ENCODE results near the gene PSME1.

The PSME1 gene

DNA sequence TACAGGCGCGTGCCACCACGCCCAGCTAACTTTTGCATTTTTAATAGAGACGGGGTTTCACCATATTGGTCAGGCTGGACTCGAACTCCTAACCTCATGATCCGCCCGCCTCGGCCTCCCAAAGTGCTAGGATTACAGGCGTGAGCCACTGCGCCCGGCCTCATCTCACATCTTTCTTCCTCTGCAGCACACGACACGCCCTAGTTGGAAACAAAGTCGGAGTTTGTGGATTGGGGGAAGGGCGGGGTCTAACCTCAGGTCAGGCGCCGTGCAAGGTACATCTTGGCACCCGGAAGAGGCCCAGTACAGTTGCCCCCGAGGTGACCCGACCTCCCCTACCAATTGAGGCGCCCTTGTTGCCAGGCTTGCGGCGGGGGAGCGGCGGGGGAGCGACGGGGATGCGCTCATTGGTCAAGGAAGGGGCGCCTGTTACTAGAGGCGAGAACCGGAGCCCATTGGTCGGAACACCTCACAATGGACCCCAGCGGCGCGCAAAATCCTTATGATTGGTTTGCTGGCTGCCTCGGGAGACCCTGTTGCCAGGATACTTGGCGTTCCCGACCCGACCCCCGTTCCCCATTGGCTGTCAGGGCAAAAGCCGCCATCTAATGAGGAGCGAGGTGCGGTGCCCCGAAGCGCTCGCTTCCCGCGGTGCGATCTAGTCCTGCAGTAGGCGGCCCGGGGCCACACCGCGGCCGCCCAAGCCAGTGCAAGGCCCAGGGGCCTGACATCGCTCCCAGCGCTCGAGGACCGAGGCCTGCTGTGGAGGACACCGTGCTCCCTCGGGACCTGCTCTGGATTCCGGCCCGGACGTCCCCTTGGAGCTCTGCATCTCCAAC lies 35.6 kb downstream of the PSME1 start, which contains the start of gene REC8:
Gene REC8, plus strand, starts transcription at position 659 of the 839 bp plus-strand sequence. CDS start 473 bp downstream, outside the sequence.
- DNase-seq (ENCODE audit: low read depth in 3 of 3, low spot score in 1 of 3), result peak; percentile 29 to 41 (median 31)

DNA sequence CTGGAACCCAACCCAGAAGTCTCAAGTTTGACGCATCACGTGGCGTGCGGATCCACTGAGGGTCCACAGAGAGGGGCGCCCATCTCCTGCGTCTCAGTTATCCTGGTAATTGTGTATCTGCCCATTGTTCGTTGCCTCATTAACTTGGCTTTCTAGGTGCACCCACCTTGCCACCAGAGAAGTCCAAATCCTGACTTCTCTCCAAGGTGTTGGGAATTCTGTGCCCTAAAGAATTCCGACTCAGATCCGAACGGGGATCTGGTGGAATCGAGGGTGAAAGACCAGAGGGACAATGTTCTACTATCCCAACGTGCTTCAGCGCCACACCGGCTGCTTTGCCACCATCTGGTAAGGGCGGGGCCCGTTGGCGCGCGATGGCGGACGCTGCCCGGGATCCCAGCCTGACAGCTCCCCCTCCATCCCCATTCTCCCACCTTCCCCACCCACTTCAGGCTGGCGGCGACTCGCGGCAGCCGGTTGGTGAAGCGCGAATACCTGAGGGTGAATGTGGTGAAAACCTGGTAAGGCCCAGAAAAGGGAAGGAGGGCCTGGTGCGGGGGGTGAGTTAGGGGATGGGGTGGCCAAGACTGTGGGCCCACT lies 36.4 kb downstream of the PSME1 start:
- DNase-seq (ENCODE audit: low read depth in 3 of 3, low spot score in 1 of 3), result no peak

DNA sequence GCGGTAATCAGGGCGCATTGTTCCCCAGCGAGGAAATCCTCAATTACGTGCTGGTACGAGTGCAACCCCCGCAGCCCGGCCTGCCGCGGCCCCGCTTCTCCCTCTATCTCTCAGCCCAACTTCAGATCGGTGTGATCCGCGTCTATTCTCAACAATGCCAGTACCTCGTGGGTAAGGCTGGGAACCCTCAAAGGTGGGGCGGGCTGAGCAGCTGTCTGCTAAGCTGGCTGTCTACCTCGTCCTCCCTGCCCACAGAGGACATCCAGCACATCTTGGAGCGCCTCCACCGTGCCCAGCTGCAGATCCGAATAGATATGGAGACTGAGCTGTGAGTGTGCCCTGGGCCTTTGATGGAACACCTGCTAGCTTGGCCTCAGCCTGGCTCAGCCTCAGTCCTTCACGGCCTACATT lies 36.9 kb downstream of the PSME1 start:
- no peak for DNase-seq (ENCODE audit: low read depth in 3 of 3, low spot score in 1 of 3)

DNA sequence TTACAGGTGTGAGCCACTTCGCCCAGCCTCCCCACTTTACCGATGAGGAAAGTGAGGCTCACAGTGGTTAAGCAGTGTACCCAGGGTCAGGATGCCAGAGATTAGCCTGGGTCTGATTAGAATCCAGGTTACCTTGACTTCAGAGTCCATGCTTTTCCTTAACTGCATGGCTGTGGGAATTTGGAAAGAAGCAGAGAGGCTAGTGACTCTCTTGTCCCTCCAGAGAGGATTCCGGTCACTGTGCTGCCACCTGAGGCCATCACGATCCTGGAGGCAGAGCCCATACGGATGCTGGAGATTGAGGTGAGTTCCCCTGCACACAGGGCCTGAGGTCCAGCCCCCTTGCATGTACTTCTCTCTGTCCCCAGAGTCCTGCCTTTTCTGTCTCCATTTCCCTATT lies 40.6 kb downstream of the PSME1 start:
- no peak for DNase-seq (ENCODE audit: low read depth in 3 of 3, low spot score in 1 of 3)

DNA sequence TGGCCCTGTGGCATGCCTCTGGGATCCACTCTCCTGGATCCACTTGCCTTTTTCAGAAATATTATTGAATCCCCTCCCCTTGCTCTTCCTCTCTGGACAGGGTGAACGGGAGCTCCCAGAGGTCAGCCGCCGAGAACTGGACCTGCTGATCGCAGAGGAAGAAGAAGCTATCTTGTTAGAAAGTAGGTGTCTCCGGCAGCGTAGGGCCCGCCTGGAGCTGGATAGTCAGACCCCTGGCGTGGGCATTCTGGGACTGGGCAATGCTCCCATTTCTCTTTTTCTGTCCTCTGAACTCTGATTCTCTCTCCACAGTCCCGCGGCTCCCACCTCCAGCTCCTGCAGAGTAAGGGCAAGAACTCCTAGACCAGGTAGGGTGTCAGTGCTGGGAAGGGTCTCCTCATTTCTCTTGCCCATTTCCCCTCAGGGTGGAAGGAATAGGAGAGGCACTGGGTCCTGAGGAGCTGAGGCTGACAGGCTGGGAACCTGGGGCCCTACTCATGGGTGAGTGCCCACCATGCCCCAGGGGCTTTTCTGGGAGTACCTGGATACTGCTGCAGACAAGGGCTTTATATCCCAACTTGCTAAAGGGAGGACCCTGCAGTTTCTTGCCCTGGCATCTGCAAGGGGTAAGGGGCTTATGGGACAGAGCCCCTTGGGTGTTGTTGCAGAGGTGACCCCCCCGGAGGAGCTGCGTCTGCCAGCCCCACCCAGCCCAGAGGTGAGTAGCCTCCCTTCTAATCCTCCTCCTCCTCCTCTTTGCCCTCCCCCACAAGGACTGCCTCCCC lies 41.2 kb downstream of the PSME1 start:
- no peak for DNase-seq (ENCODE audit: low read depth in 3 of 3, low spot score in 1 of 3)

DNA sequence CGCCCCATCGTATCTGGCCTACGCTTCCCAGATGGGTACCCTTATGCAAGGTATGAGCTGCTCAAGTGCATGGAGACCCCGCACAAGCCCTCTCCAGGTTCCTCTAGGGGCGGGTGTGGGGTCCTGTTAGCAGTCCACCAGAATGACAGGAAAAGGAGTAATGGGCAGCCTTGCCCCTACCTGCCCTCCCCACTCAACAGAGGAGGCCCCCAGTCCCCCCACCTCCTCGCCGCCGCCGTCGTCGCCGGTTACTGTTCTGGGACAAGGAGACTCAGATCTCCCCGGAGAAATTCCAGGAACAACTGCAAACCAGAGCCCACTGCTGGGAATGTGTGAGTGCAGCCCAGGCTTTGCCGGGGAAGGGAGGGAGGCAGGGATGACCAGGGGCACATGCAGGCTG lies 41.9 kb downstream of the PSME1 start:
- DNase-seq (ENCODE audit: low read depth in 3 of 3, low spot score in 1 of 3), result no peak

DNA sequence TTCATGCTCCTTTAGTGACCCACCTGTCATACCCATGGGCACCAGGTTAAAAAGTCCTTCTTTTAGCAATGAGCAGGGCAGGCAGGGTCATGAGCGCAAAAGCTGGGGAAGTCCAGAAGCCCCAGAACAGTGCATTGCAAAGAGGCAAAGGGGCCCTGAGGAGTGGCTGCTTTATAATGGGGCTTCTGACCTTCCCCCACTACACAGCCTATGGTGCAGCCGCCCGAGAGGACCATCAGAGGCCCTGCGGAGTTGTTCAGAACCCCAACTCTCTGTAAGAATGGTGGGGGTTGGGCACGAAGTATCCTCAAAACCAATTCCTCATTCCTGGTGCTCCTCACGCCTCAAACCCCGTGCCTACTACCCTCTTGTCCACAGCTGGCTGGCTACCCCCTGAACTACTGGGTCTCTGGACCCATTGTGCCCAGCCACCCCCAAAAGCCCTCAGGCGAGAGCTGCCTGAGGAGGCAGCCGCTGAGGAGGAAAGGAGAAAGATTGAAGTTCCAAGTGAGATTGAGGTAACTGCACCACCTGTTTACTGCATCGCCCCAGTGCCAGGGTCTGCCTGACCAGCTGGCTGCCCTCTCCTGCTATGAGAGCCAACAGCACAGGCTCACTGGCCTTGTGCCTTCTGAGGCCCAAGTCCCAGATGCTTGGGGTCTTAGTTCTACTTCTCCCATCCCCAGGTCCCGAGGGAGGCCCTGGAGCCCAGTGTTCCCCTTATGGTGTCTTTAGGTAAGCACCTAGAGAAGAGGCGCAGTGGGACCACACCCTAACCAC lies 42.6 kb downstream of the PSME1 start:
- no peak for DNase-seq (ENCODE audit: low read depth in 3 of 3, low spot score in 1 of 3)

DNA sequence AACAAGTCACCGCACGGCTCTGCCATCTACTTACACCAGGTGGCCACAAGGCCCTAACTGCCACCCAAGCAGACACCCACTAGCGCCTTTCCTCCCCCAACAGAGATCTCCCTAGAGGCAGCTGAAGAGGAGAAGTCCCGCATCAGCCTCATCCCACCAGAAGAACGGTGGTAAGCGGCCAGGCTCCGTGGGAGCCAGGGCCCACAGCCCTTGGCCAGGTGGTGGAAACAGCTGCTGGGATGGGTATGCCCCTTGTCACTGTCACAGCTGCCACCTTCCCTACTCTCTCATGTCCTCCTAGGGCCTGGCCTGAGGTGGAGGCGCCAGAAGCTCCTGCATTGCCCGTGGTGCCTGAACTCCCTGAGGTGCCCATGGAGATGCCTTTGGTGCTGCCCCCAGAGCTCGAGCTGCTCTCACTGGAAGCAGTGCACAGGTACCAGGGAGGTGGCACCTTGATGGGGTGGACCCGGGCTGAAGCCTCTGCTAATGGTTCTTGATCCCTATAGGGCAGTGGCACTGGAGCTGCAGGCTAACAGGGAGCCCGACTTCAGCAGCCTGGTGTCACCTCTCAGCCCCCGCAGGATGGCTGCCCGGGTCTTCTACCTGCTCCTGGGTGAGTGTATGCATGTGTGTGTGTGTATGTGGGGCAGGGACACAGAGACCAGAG lies 43.4 kb downstream of the PSME1 start:
- no peak for DNase-seq (ENCODE audit: low read depth in 3 of 3, low spot score in 1 of 3)

DNA sequence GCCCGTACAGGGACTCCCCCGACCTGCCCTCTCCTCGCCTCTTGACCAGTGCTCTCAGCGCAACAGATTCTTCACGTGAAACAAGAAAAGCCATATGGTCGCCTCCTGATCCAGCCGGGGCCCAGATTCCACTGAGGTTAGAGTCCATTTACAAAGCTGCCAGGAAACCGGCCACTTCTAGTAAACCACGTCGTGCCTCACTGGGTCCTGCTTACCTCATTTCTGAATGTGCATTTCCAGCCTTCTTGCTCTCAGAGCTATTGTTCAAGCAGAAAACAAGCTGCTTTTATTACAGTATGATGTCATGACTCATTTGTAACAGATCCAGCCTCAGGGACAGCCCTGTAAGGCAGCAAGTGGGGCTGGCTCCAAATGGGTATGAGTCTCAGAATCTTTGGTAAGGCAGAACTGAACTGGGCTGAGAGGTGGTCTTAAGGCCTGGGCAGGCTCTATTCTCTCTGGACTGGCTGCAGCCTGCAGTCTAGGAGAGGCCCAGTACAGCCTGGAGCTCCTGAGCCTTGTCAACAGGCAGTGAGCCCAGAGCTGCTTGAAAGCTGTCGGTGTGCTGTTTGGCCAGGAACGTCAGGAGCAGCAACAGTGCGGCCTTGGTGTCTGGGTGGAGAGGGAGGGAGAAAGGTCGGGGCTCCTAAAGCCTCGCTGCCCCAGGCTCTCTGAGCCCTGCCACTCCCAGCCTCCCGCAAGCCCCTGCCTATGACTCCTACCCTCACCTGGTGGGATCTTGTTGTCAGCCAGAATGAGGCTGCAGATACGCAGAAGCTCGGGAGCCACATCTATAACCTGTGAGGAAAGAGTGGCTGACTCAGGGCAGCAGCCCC lies 44.2 kb downstream of the PSME1 start:
- DNase-seq (ENCODE audit: low read depth in 3 of 3, low spot score in 1 of 3), result no peak

DNA sequence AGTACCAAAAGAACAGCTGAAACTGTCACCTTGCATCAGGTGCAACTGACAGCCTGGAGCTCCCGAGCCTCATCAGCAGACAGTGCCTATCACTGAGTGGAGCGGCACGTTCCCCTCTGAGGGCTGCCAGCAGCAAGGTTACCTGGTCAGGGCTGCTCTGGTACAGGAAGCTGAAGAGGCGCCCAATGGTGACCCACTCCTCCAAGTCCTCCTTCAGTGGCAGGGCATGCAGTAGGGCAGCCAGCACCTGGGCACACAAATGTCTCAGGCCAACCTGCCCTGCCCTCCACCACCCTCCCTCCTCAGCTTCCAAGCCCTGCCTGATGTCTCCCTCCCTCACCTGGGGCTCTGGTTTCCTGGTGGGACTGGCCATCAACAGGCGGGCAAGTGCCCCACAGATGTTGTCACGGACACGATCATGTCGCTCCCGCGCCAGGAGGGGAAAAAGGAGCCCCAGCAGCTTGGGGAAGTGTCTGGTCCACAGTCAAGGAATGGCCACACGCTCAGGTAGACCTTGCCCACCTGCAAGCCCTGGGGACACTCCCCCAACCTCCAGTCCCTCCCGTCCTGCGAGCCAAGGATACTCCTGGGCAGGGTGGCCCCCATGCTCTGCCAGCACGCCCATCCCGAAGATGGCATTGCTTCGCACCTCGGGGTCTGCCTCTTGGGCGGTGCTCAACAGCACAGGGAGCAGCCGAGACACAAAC lies 45.5 kb downstream of the PSME1 start:
- no peak for DNase-seq (ENCODE audit: low read depth in 3 of 3, low spot score in 1 of 3)

DNA sequence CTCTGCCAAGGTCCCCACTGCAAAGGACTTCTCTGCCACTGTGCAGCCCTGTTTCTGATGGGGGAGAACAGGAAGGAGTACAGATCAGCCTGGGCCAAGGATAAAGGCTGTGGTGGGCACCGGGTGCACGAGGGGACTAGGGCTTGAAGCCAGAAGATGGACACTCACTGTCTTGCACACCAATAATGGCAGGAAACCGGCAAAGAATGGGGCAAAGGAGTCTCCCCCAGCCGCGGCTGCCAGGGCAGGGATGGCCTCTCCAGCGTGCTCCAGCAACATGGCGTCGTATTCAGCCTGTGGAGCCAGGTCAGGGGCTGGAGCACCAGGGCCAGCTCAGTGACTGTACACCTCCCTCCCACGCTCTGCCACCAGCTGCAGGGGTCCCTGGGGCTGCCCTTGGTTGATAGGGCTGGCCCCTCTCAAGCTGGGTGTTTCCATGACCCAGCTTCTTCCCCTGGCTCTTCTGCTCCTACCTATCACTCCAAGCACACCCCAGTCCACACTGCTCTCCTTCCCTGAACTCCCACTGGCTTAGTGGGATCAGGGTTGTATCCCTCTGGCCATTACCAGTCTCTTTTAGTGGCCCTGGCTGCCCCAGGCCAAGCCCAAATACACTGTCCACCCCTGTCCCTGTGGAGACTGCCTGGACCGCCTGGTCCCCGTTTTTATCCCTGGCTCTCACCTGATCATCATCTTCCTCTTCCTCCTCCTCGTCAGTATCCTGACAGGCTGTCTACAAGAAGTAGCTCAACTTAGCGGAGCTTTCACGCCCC lies 46.3 kb downstream of the PSME1 start:
- no peak for DNase-seq (ENCODE audit: low read depth in 3 of 3, low spot score in 1 of 3)

DNA sequence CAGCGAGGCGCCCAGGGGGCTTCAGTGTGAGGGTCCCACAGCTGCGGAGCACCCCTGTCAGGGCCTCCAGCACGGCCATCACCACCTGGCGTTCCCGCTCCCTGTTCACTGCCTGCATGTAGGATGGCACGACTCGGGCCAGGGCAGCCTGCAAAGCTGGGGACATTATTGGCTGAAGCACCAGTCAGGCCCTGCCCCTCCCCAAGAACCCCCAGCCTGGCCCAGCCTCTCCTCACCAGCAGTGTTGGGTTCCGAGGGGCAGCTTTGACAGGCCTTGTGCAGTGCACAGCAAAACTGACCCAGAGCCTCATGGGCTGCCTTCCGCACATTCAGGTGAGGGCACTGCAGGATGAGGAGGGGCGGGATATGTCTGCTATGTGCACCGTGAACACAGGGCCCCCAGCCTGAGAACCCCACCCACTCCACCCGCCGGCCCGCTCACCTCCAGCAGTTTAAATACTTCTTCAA lies 47.1 kb downstream of the PSME1 start:
- DNase-seq (ENCODE audit: low read depth in 3 of 3, low spot score in 1 of 3), result no peak

DNA sequence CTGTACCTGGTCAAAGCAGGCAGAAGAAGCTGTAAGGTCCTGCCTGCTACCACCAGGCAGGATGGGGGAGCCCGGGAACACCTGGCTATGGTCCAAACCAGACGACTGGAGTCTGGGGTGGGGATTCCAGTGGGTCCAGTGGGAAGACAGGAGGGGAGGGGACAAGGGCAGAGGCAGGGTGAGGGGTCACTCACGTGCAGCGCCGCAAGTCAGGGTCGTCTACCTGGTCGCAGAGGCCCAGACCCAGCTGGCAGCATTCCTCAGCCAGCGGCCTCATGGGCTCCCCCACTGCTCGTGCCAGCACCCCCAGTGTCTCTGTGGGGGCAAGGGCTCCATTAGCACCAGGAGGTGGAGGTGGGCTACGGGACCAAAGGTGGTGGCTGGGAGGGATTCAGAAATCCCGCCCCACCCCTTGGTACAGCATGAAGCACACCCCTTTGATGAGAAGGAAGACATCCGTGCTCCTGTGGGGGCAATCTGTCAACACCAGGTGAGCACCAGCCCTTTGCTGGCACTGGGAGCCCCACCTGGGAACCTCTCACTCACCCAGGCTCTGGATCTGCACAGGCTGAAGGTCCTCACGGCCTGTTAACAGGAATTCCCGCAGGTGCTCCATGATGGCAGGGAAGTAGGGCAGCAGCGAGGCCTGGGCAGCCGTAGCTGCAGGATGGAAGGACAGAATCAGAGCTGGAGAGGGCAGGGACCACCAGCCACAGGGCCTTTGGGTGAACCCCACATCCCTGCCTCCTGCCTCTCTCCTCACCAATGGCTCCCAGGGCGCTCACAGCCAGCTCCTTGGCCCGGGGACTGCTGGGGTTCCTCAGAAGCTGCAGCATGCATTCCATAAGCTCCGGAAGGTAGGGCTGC lies 48.3 kb downstream of the PSME1 start:
- no peak for DNase-seq (ENCODE audit: low read depth in 3 of 3, low spot score in 1 of 3)

DNA sequence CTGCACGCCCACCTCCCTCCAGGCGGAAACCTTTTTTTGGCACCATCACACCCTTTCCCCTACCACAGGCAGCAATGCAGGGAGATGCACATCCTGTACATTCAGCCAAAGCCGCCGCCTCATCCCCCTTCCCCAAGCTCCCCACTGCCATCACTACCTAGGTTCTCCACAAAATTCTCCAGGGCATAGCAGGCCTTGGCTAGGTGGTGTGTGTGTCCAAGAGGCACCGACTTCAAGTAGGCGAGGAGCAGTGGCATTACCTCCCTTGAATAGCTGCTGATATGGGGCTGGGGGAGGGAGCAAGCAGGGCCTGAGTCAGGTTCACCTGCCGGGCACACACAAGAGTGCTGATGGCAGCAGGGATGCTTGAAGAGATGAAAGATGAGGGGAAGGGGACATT lies 49.0 kb downstream of the PSME1 start:
- no peak for DNase-seq (ENCODE audit: low read depth in 3 of 3, low spot score in 1 of 3)

DNA sequence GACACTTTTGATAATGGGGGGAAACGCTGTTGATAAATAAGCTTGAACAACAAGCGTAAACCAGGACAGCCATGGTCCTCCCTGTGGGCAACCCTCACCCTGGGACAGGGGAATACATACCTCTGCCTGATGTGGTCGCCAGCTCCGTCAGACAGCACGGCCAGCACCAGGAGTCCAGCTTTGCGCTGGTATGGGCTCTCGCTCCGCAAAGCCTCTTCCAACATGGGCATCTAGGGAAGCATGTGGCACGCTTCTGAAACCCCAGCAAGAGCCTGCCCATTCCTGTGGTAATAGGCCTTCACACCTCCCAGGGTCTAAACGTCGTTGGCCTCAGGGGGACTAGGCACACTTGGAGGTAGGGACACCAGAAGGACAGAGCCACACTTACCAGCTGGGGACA lies 49.7 kb downstream of the PSME1 start:
- no peak for DNase-seq (ENCODE audit: low read depth in 3 of 3, low spot score in 1 of 3)

DNA sequence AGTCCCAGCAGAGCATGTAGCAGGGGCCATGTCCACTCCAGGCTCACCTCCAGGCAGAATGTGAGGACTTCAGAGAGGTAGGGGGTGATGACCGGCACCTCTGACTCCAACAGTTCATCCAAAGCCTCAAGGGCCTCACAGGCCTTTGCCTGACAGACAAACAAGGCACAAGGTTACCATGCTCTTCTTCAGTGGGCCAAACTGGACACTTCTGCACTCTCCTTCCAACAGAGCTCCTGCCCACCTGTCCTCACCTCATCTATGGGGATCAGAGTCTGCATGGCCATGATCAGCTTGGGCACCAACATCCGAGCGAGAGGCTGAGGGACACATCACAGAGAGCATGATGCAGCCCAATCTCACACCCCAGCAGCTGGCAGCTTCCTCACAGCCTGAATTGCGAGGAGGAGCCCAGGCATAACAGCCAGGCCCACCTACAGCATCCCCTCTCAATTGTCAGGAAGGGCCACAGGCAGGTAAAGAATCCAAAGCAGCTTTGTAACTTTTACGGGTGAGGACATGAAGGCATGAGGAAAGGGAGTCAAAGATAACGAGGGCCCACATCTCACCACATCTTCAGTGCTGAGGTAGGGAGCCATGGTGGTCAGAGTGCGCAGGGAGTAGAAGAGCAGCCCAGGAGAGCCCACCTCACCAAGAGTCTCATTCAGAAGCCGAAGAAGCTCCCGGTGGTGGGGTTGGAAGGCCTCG lies 51.0 kb downstream of the PSME1 start:
- DNase-seq (ENCODE audit: low read depth in 3 of 3, low spot score in 1 of 3), result no peak

DNA sequence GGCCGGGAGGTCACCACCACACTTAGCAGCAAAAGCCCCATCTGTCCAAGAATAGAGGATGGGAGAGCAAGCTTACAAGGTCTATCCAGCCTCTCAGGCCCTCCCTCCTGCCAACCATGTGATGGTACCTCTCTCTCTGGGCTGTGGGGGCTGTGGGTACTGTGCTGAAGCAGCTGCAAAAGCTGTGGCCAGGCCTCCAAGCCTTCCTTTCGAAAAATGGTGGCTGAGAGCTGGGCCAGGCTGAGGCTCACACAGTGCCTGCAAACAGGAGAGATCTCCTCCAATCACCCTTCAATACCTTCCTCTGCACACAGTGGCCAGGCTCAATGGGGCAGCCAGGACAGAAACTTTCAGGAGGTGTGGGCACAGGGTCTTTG lies 51.5 kb downstream of the PSME1 start:
- no peak for DNase-seq (ENCODE audit: low read depth in 3 of 3, low spot score in 1 of 3)
